ENCODE measurements around the gene SLC35A2. TPM values are rescaled to one million over a fixed set of nuclear protein-coding genes. Genes with fewer than 3 reads are reported as not detected.

Gene SLC35A2
- total RNA-seq, 1 experiment from 2014 or later: 18.0 TPM

GRCh38 chrX:48933757-48934156 is 22.3 kb upstream of the SLC35A2 start:
- Mint-ChIP-seq H3K4me3 (no peak overlapping the region), H3K4me1 (peaks cover 25% of the 10 kb centered on the region), H3K36me3 (peaks cover 34% of the 10 kb centered on the region), H3K9me3 (no peaks in the 10 kb centered on the region; the same call in 1 of the 2 replicates), H3K27me3 (ENCODE audit: low read depth) (no peaks in the 10 kb centered on the region), H3K27ac (no peak overlapping the region)
- ChIA-PET POLR2A (no interaction called here), CTCF (no interaction called here)
- ATAC-seq (no peak), DNase-seq (ENCODE audit: low spot score) (no peak)
- TF ChIP-seq ATF1 (CRISPR knock-in tag; IDR thresholded peaks at IDR 0.05) (no peak), OVOL2 (CRISPR knock-in tag; IDR thresholded peaks at IDR 0.05; ENCODE audit: borderline replicate concordance) (no peak), JUN (CRISPR knock-in tag; IDR thresholded peaks at IDR 0.05) (no peak), EMX1 (CRISPR knock-in tag; IDR thresholded peaks at IDR 0.05) (no peak), RORB (CRISPR knock-in tag; IDR thresholded peaks at IDR 0.05) (no peak), ETV6 (CRISPR knock-in tag; IDR thresholded peaks at IDR 0.05) (no peak), ZNF219 (CRISPR knock-in tag; IDR thresholded peaks at IDR 0.05; ENCODE audit: borderline replicate concordance) (no peak), NFE2L1 (CRISPR knock-in tag; IDR thresholded peaks at IDR 0.05) (no peak), NR3C1 (CRISPR knock-in tag; conservative IDR thresholded peaks at IDR 0.05; ENCODE audit: low read depth) (no peak), CREM (CRISPR knock-in tag; IDR thresholded peaks at IDR 0.05) (no peak), ATF6 (CRISPR knock-in tag; IDR thresholded peaks at IDR 0.05) (no peak), FOXP4 (CRISPR knock-in tag; IDR thresholded peaks at IDR 0.05) (no peak), GABPB1 (CRISPR knock-in tag; IDR thresholded peaks at IDR 0.05) (no peak)
- TF ChIP-seq, protein P1, sequence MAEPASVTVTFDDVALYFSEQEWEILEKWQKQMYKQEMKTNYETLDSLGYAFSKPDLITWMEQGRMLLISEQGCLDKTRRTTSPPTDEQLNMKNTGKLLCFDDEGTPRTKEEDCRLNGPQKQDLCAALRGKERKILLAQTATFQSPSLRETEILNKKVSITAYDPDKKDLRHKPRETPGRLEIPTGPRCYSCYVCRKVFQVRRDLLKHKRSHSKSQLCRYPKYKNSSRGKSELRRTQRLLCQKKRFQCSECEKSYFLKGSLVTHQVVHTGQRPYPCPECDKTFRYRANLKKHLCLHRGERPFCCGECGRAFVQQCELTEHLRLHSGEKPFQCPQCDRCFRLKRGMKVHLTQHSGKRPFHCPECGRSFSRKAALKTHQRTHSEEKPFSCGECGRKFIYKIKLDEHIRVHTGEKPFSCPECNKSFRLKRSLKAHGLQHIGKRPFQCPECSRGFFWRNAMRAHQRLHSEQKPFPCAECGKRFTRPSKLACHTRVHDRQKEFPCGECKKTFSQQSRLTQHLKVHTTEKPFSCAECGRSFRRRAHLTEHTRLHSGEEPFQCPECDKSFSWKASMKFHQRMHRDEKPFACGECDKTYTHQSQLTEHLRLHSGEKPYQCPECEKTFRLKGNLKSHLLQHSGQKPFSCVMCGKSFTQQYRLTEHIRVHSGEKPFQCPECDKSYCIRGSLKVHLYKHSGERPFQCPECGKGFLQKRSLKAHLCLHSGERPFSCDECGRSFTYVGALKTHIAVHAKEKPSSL (CRISPR knock-in tag; conservative IDR thresholded peaks at IDR 0.05): no peak
- TF ChIP-seq, protein P2, sequence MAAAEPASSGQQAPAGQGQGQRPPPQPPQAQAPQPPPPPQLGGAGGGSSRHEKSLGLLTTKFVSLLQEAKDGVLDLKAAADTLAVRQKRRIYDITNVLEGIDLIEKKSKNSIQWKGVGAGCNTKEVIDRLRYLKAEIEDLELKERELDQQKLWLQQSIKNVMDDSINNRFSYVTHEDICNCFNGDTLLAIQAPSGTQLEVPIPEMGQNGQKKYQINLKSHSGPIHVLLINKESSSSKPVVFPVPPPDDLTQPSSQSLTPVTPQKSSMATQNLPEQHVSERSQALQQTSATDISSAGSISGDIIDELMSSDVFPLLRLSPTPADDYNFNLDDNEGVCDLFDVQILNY (CRISPR knock-in tag; IDR thresholded peaks at IDR 0.05): no peak

GRCh38 chrX:48927736-48928382 is 16.4 kb upstream of the SLC35A2 start:
- POLR2A ChIA-PET: interaction anchor here (0.6 to 2.0 kb wide), 3 partner anchors 16 to 31 kb away, joined by 3 to 11 read pairs (median 4); partner anchors contain the start of genes PQBP1, SLC35A2 and TIMM17B
- Mint-ChIP-seq H3K27me3 (ENCODE audit: low read depth) (no peaks in the 10 kb centered on the region), H3K36me3 (peaks cover 35% of the 10 kb centered on the region), H3K27ac (peak overlapping the region; percentile 100), H3K9me3 (no peaks in the 10 kb centered on the region; the same call in 1 of the 2 replicates), H3K4me1 (peaks cover 43% of the 10 kb centered on the region), H3K4me3 (peak overlapping the region; percentile 66)
- CTCF ChIA-PET: interaction anchor here (1.1 to 1.5 kb wide), 3 partner anchors 10 to 126 kb away, joined by 5 to 21 read pairs (median 6); partner anchors contain the start of genes HDAC6 and SLC35A2
- DNase-seq (ENCODE audit: low spot score) (peak; percentile 52), ATAC-seq (peak; percentile 88)
- TF ChIP-seq E2F1 (CRISPR knock-in tag; IDR thresholded peaks at IDR 0.05) (no peak), SP1 (CRISPR knock-in tag; conservative IDR thresholded peaks at IDR 0.05) (peak; percentile 17; the same call in 1 of the 2 replicates), PREB (CRISPR knock-in tag; IDR thresholded peaks at IDR 0.05; ENCODE audit: borderline replicate concordance) (no peak)
- TF ChIP-seq, protein P2 (CRISPR knock-in tag; IDR thresholded peaks at IDR 0.05): no peak
- TF ChIP-seq, protein P3, sequence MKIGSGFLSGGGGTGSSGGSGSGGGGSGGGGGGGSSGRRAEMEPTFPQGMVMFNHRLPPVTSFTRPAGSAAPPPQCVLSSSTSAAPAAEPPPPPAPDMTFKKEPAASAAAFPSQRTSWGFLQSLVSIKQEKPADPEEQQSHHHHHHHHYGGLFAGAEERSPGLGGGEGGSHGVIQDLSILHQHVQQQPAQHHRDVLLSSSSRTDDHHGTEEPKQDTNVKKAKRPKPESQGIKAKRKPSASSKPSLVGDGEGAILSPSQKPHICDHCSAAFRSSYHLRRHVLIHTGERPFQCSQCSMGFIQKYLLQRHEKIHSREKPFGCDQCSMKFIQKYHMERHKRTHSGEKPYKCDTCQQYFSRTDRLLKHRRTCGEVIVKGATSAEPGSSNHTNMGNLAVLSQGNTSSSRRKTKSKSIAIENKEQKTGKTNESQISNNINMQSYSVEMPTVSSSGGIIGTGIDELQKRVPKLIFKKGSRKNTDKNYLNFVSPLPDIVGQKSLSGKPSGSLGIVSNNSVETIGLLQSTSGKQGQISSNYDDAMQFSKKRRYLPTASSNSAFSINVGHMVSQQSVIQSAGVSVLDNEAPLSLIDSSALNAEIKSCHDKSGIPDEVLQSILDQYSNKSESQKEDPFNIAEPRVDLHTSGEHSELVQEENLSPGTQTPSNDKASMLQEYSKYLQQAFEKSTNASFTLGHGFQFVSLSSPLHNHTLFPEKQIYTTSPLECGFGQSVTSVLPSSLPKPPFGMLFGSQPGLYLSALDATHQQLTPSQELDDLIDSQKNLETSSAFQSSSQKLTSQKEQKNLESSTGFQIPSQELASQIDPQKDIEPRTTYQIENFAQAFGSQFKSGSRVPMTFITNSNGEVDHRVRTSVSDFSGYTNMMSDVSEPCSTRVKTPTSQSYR (CRISPR knock-in tag; IDR thresholded peaks at IDR 0.05): 0 out of 2 replicates have a peak, but pooled peaks have one; percentile 60
